WI38 (cell line): ENCODE measurements around the gene USP46.
A peak's percentile ranks its signal among the peaks of the same experiment; 100 is the strongest.

Source experiments
- H3K4me3 ChIP-seq: 2 replicates; pipeline ENCODE4 v1.5.1; 2011; ENCODE audit warnings: low read depth, mild to moderate bottlenecking, control low read depth, low read length
- CTCF ChIP-seq: IDR thresholded peaks from 2 replicates; pipeline ENCODE4 v1.5.1; 2012; ENCODE audit warnings: low read depth, mild to moderate bottlenecking, control low read depth, low read length

The USP46 gene

GRCh38 chr4:52657618-52658501, 1.2 kb downstream of the USP46 start:
- peak overlapping the region; percentile 76 for H3K4me3 ChIP-seq

GRCh38 chr4:52657292-52657617, 1.8 kb downstream of the USP46 start:
- peak overlapping the region; percentile 76 for H3K4me3 ChIP-seq
- no peak for TF ChIP-seq CTCF

More at GRCh38 chr4:52657618-52658501, 1.2 kb downstream of the USP46 start:
- no peak for TF ChIP-seq CTCF

GRCh38 chr4:52655506-52655905, 3.6 kb downstream of the USP46 start:
- TF ChIP-seq CTCF = no peak
- H3K4me3 ChIP-seq = no peak overlapping the region

- no peak for TF ChIP-seq CTCF
These were observed 7.0 kb downstream of the USP46 start for GRCh38 chr4:52651996-52652672.

GRCh38 chr4:52648836-52649235, 10.3 kb downstream of the USP46 start:
- TF ChIP-seq CTCF = no peak
- H3K4me3 ChIP-seq = no peak overlapping the region

More at GRCh38 chr4:52651996-52652672, 7.0 kb downstream of the USP46 start:
- H3K4me3 ChIP-seq = no peak overlapping the region

- no peak for TF ChIP-seq CTCF
- no peak overlapping the region for H3K4me3 ChIP-seq
These were observed 12.4 kb downstream of the USP46 start for GRCh38 chr4:52646741-52647140.

- TF ChIP-seq CTCF = no peak
- H3K4me3 ChIP-seq = no peak overlapping the region
These were observed 13.0 kb downstream of the USP46 start for GRCh38 chr4:52646096-52646495.
